NCI-H526 (cell line): ENCODE data around the gene RPS6KA5.
"Not testable (repeated sequence)": the region's sequence is repeated elsewhere in the genome, so short reads cannot be mapped to it uniquely, and the experiment has no call there.

Experiments used
- DNase-seq, 2 experiments: peaks; one replicate each; lab custom pipeline; 2025; lab: John Stamatoyannopoulos, UW

RPS6KA5 gene

GRCh38 chr14:91029456-91030217 is 30.8 kb downstream of the RPS6KA5 start:
- no peak for DNase-seq

- DNase-seq = no peak
Measured at GRCh38 chr14:91027561-91027960, 32.9 kb downstream of the RPS6KA5 start.

GRCh38 chr14:91022622-91023028 is 37.8 kb downstream of the RPS6KA5 start:
- not testable (repeated sequence) for DNase-seq

GRCh38 chr14:91021991-91022621 is 38.3 kb downstream of the RPS6KA5 start:
- DNase-seq = no peak

- no peak for DNase-seq
Measured at GRCh38 chr14:91021115-91021514, 39.3 kb downstream of the RPS6KA5 start.

GRCh38 chr14:91019673-91020072 is 40.8 kb downstream of the RPS6KA5 start:
- DNase-seq = peak; percentile 69 to 76

GRCh38 chr14:91018481-91018880 is 42.0 kb downstream of the RPS6KA5 start:
- no peak for DNase-seq

GRCh38 chr14:91016800-91017410 is 43.5 kb downstream of the RPS6KA5 start:
- no peak for DNase-seq

- DNase-seq = no peak
Measured at GRCh38 chr14:91015435-91015834, 45.0 kb downstream of the RPS6KA5 start.

GRCh38 chr14:91012045-91012444 is 48.4 kb downstream of the RPS6KA5 start:
- DNase-seq = no peak

GRCh38 chr14:91010153-91010533 is 50.3 kb downstream of the RPS6KA5 start:
- DNase-seq = no peak

- no peak for DNase-seq
Measured at GRCh38 chr14:91009501-91010152, 50.8 kb downstream of the RPS6KA5 start.

- DNase-seq = no peak
Measured at GRCh38 chr14:91008759-91009409, 51.6 kb downstream of the RPS6KA5 start.

- DNase-seq = no peak
Measured at GRCh38 chr14:91005716-91006115, 54.7 kb downstream of the RPS6KA5 start.

GRCh38 chr14:91004987-91005386 is 55.5 kb downstream of the RPS6KA5 start:
- DNase-seq = no peak

- DNase-seq = no peak
Measured at GRCh38 chr14:90999299-90999698, 61.1 kb downstream of the RPS6KA5 start.

- DNase-seq = no peak
Measured at GRCh38 chr14:90996967-90997366, 63.5 kb downstream of the RPS6KA5 start.

- DNase-seq = no peak
Measured at GRCh38 chr14:90995785-90996184, 64.7 kb downstream of the RPS6KA5 start.

GRCh38 chr14:90993792-90994191 is 66.6 kb downstream of the RPS6KA5 start:
- DNase-seq = no peak

GRCh38 chr14:90991690-90992443 is 68.6 kb downstream of the RPS6KA5 start:
- no peak for DNase-seq

- no peak for DNase-seq
Measured at GRCh38 chr14:90990141-90990540, 70.3 kb downstream of the RPS6KA5 start.
